Bronchial epithelial cell (primary cell): Measurements from ENCODE around the gene C11orf68. TPM values are rescaled to one million over a fixed set of nuclear protein-coding genes. Genes with fewer than 3 reads are reported as not detected.

Experiments used
- DNase-seq: peaks from one replicate; pipeline ENCODE4 v3.0.0-alpha.2; 2010; ENCODE audit warnings: low read depth
- FAIRE-seq: peaks from 2 replicates; lab custom pipeline; 2011; peaks lifted over from hg19 to GRCh38; lab: Jason Lieb, UNC
- H3K27me3 ChIP-seq: 2 replicates; pipeline ENCODE4 v1.5.1; 2011; ENCODE audit warnings: low read length; ENCODE audit not compliant: control insufficient read depth, insufficient read depth
- H3K36me3 ChIP-seq: 2 replicates; pipeline ENCODE4 v1.5.1; 2011; ENCODE audit warnings: low read length; ENCODE audit not compliant: control insufficient read depth, insufficient read depth
- H3K4me3 ChIP-seq: 2 replicates; pipeline ENCODE4 v1.5.1; 2011; ENCODE audit warnings: mild to moderate bottlenecking, low read depth, low read length, control low read depth
- total RNA-seq: library from RNA; depleted of rRNA; stranded (reverse); fragments of >200 nt; gene quantifications from 2 replicates; pipeline ENCODE4 v1.2.1, GENCODE V29; 2014
- TF ChIP-seq, protein P1 (sequence below): IDR thresholded peaks from 2 replicates; pipeline ENCODE4 v1.5.1; 2011; ENCODE audit warnings: mild to moderate bottlenecking, moderate library complexity, low read length, control low read depth, inconsistent platforms; ENCODE audit not compliant: insufficient read depth, severe bottlenecking

The C11orf68 gene
- total RNA-seq, 1 donor from 2014 or later: 8.4 TPM

DNA sequence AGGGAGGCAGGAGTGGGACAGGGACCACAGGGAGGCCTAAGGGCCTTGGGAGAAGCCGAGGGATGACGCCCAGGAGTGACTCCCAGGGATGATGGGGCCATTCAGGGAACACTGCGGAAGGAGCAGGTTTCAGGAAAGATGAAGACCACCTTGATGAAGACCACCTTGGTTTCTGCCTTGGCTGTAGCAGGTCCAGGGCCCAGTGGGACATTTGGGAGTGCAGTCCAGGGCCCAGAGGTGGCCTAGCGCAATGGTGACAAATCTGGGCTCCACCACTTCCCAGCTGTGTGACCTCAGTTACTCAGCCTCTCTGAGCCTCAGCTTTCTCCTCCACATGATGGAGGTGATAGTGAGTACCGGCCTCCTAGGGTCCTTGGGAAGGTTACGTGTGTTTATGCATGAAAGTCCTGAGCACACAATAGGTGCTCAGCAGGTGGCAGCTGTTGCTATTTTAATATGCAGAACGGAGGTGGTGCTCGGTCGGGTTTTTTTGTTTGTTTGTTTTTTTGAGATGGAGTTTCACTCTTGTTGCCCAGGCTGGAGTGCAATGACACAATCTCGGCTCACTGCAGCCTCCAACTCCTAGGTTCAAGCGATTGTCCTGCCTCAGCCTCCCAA lies 27.2 kb upstream of the C11orf68 start:
- no peaks in the 10 kb centered on the region for H3K27me3 ChIP-seq
- DNase-seq: no peak
- TF ChIP-seq, protein P1, sequence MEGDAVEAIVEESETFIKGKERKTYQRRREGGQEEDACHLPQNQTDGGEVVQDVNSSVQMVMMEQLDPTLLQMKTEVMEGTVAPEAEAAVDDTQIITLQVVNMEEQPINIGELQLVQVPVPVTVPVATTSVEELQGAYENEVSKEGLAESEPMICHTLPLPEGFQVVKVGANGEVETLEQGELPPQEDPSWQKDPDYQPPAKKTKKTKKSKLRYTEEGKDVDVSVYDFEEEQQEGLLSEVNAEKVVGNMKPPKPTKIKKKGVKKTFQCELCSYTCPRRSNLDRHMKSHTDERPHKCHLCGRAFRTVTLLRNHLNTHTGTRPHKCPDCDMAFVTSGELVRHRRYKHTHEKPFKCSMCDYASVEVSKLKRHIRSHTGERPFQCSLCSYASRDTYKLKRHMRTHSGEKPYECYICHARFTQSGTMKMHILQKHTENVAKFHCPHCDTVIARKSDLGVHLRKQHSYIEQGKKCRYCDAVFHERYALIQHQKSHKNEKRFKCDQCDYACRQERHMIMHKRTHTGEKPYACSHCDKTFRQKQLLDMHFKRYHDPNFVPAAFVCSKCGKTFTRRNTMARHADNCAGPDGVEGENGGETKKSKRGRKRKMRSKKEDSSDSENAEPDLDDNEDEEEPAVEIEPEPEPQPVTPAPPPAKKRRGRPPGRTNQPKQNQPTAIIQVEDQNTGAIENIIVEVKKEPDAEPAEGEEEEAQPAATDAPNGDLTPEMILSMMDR: no peak
- H3K36me3 ChIP-seq: no peaks in the 10 kb centered on the region
- H3K4me3 ChIP-seq: no peak overlapping the region
- no peak for FAIRE-seq

DNA sequence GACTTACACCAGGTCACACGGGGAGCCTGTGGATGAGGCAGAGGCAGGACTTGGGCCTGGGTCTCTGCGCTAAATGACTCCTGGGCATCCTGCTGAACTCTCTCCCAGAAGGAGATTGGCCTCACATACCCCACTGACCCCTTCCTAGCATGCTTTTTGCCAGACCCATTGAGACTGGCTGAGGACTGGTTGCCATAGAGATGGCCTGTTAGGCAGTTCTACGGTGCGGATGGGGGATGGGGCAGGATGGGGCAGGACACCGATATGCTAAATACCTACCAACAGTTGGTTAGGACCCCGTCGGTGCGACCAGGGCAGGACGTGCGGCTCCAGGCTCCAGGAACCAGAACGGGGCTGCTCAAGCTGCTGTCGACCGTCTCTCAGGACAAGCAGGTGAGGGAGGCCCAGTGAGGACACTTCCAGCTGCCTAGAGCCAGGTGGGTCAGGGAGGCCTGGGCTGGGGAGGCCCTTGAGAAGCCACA lies 26.6 kb upstream of the C11orf68 start, which contains the start of gene TSGA10IP:
TSS of gene TSGA10IP (plus strand) at position 51 of the 482 bp plus-strand sequence. CDS start at position 247, 196 bp downstream.
- Histone ChIP-seq H3K27me3 (no peaks in the 10 kb centered on the region), H3K4me3 (no peak within 1 kb of the TSS), H3K36me3 (no peaks in the 10 kb centered on the region)
- FAIRE-seq: no peak
- DNase-seq: no peak
- TF ChIP-seq, protein P1: no peak

DNA sequence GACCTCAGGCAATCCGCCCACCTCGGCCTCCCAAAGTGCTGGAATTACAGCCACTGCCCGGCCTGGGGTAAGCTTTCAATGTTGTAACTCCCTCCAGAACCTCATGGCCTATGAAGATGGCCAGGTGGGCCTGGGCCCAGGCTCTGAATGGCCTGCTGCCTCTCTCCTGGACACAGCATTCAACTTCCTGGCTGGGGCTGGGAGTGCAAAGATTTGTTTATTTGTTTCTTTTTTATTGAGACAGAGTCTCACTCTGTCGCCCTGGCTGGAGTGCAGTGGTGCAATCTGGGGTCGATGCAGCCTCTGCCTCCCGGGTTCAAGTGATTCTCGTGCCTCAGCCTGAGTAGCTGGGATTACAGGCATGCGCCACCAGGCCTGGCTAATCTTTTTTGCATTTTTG lies 25.9 kb upstream of the C11orf68 start:
- H3K27me3 ChIP-seq: no peaks in the 10 kb centered on the region
- FAIRE-seq: no peak

DNA sequence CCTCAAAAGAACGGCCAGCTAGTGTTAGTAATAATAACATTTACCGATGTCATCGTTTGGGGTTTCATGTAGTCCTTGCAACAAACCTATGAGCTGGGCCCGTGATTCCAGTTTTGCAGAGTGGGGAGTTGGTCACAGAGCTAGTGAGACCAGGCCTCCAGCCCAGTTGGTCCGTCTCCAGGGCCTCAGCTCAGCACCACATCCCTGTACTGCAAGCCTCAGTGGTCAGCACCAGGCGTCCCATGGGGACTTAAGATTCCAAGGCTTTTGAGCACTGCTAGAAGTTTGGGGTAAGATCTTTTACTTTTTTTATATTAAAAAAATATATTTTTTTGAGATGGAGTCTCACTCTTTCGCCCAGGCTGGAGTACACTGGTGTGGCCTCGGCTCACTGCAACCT lies 25.3 kb upstream of the C11orf68 start:
- no peak overlapping the region for H3K4me3 ChIP-seq
- DNase-seq (no peak), FAIRE-seq (no peak)
- H3K36me3 ChIP-seq: no peaks in the 10 kb centered on the region
- no peaks in the 10 kb centered on the region for H3K27me3 ChIP-seq
- TF ChIP-seq, protein P1: no peak

More for the DNA sequence above, 25.9 kb upstream of the C11orf68 start:
- no peaks in the 10 kb centered on the region for H3K36me3 ChIP-seq
- H3K4me3 ChIP-seq: no peak overlapping the region
- DNase-seq: no peak
- TF ChIP-seq, protein P1: no peak

DNA sequence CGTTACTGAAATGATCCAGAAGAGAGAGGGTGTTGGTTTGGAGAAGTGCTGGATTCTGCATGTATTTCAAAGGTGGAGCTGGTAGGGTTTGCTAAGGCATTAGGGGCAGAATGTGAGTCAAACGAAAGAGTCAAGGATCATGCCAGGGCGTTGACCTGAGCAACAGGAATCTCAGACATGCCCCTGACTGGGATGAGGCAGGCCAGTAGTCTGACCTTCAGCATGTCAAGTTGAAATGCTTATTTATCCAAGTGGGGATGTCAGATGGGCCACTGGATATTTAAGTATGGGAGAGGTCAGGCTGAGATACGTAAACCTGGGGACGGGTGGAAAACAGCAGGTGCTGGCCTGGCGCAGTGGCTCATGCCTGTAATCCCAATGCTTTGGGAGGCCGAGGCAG lies 23.7 kb upstream of the C11orf68 start:
- Histone ChIP-seq H3K27me3 (no peaks in the 10 kb centered on the region), H3K36me3 (no peaks in the 10 kb centered on the region), H3K4me3 (no peak overlapping the region)
- DNase-seq (no peak), FAIRE-seq (no peak)
- TF ChIP-seq, protein P1: no peak
